Nephron progenitor cell (in vitro differentiated cells): ENCODE measurements around the gene CIBAR2.

Source experiments
- DNase-seq: peaks from one replicate; pipeline ENCODE4 v3.0.0; 2021
- H3K27ac Mint-ChIP-seq: 2 replicates; pipeline ENCODE4 v1.8.0; 2021; ENCODE audit warnings: mild to moderate bottlenecking, moderate library complexity, mixed read lengths
- H3K27me3 Mint-ChIP-seq: 2 replicates; pipeline ENCODE4 v1.8.0; 2021; ENCODE audit warnings: mild to moderate bottlenecking, low read depth, mixed read lengths; ENCODE audit not compliant: poor library complexity
- H3K36me3 Mint-ChIP-seq: 2 replicates; pipeline ENCODE4 v1.8.0; 2021; ENCODE audit warnings: low read depth, mixed read lengths
- H3K4me1 Mint-ChIP-seq: 2 replicates; pipeline ENCODE4 v1.8.0; 2021; ENCODE audit warnings: mixed read lengths
- H3K4me3 Mint-ChIP-seq: 2 replicates; pipeline ENCODE4 v1.8.0; 2021; ENCODE audit warnings: mild to moderate bottlenecking, moderate library complexity, mixed read lengths
- H3K9me3 Mint-ChIP-seq: 2 replicates; pipeline ENCODE4 v1.8.0; 2021; ENCODE audit warnings: mild to moderate bottlenecking, moderate library complexity, mixed read lengths
- TF ChIP-seq, protein P1 (sequence below): fragments of 200-600 bp; sonication (generic); IDR thresholded peaks from 2 replicates; pipeline ENCODE4 v1.5.0; 2021; ENCODE audit warnings: antibody characterized with exemption

CIBAR2 gene

DNA sequence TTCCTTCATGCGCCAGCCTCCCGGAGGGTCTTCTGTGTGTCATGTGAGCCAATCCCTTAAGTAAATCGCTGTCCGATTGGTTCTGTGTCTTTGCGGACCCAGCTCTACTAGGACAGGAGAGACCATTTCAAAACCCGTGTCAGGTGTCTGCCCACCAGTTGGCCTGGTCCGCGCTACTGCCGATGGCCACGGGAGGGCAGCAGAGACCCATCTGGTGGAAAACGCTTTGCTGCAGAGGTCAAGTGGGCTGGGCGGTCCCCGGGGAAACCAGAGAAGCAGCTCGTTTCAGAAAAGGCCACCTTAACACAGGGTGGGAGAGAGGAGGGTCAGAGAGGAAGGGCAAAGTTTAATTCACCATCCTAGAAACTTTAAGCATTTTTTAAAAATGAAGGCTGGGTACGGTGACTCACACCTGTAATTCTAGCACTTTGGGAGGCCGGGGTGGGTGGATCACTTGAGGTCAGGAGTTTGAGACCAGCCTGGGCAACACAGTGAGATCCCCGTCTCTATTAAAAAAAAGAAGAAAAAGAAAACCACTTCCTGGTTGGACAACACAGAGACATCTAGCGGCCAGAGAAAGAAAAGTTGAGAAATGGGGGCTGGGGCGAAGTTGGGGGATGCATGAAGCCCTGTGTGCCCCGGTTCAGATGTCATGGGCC is 2.8 kb upstream of the CIBAR2 start:
- DNase-seq, result peak; percentile 99
- H3K27me3 Mint-ChIP-seq, result peaks cover 30% of the 10 kb centered on the region
- H3K9me3 Mint-ChIP-seq, result no peaks in the 10 kb centered on the region
- TF ChIP-seq, protein P1, sequence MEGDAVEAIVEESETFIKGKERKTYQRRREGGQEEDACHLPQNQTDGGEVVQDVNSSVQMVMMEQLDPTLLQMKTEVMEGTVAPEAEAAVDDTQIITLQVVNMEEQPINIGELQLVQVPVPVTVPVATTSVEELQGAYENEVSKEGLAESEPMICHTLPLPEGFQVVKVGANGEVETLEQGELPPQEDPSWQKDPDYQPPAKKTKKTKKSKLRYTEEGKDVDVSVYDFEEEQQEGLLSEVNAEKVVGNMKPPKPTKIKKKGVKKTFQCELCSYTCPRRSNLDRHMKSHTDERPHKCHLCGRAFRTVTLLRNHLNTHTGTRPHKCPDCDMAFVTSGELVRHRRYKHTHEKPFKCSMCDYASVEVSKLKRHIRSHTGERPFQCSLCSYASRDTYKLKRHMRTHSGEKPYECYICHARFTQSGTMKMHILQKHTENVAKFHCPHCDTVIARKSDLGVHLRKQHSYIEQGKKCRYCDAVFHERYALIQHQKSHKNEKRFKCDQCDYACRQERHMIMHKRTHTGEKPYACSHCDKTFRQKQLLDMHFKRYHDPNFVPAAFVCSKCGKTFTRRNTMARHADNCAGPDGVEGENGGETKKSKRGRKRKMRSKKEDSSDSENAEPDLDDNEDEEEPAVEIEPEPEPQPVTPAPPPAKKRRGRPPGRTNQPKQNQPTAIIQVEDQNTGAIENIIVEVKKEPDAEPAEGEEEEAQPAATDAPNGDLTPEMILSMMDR, result peak; percentile 97
- peaks cover 44% of the 10 kb centered on the region for H3K4me1 Mint-ChIP-seq
- no peak overlapping the region for H3K27ac Mint-ChIP-seq
- no peaks in the 10 kb centered on the region for H3K36me3 Mint-ChIP-seq
- H3K4me3 Mint-ChIP-seq, result no peak overlapping the region

DNA sequence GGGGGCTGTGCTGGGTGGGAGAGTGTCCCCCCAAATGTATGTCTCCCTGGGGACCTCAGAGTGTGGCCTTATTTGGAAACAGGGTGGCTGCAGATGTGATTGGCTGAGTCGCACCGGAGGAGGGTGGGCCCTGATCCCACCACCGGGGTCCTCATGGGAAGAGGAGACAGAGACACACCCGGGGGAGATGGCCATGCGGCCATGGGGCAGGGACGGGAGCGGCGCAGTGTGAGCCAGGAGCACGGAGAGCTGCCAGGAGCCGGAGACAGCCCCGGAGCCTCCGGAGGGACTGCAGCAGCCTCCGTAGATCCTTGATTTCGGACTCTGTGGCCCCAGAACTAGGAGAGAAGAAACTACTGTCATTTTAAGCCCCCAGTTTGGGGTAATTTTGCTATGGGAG is 1.6 kb upstream of the CIBAR2 start:
- no peaks in the 10 kb centered on the region for H3K9me3 Mint-ChIP-seq

DNA sequence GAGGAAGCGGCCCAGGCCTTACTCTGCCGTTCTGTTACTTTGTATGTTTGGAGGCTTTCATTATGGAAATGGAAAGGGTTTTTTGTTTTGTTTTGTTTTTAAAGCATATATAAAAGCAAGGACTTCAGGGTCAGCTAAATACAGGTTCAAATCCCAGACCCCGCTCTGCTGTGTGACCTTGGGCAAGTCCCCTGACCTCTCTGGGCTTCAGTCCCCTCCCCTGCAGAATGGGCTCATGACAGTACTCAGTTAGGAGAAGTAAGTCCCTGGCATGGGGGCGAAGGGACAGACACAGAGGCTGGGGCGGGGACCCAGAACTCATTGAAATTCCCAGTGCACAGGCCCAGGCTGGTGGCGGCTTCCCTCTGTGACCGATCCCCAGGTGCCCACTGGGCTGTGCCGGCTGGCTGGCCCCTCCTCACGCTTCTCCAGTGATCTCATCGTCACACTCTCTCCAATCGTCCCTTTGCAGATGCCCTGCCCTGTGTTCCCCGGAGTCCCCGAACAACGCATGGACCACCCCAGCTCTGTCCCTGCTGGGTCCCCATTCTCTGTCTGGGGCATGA is 979 bp upstream of the CIBAR2 start:
- no peak for DNase-seq
- H3K4me1 Mint-ChIP-seq, result peaks cover 44% of the 10 kb centered on the region
- no peak overlapping the region for H3K4me3 Mint-ChIP-seq
- H3K36me3 Mint-ChIP-seq, result no peaks in the 10 kb centered on the region
- H3K27me3 Mint-ChIP-seq, result peaks cover 30% of the 10 kb centered on the region
- TF ChIP-seq, protein P1, result no peak
- no peak overlapping the region for H3K27ac Mint-ChIP-seq
- no peaks in the 10 kb centered on the region for H3K9me3 Mint-ChIP-seq

More for the DNA sequence above, 1.6 kb upstream of the CIBAR2 start:
- H3K27me3 Mint-ChIP-seq, result peaks cover 34% of the 10 kb centered on the region
- H3K36me3 Mint-ChIP-seq, result no peaks in the 10 kb centered on the region
- peaks cover 44% of the 10 kb centered on the region for H3K4me1 Mint-ChIP-seq
- no peak overlapping the region for H3K27ac Mint-ChIP-seq
- TF ChIP-seq, protein P1, result no peak
- no peak for DNase-seq
- no peak overlapping the region for H3K4me3 Mint-ChIP-seq

DNA sequence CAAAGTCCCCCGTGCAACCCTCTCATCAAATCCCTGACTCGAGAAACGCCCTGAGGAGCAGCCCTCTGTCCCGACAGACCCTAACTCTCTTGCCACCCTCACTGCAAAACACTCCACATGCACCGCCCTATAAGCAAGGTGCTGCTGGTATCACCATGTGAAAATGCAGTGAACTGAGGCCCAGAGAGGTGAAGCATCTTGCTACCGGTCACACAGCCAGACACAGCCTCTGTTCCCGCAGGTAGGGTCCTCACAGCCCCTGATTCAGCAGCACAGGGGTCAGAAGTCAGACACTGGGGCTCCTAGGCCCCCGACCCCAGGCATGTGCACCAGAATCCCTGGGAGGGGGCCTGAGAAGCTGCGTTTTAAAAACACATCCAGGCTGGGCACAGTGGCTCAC is 1.1 kb downstream of the CIBAR2 start:
- TF ChIP-seq, protein P1, result no peak
- Mint-ChIP-seq H3K27ac (no peak overlapping the region), H3K4me1 (peaks cover 39% of the 10 kb centered on the region), H3K36me3 (no peaks in the 10 kb centered on the region), H3K9me3 (no peaks in the 10 kb centered on the region), H3K27me3 (peaks cover 42% of the 10 kb centered on the region), H3K4me3 (no peak overlapping the region)
- no peak for DNase-seq

DNA sequence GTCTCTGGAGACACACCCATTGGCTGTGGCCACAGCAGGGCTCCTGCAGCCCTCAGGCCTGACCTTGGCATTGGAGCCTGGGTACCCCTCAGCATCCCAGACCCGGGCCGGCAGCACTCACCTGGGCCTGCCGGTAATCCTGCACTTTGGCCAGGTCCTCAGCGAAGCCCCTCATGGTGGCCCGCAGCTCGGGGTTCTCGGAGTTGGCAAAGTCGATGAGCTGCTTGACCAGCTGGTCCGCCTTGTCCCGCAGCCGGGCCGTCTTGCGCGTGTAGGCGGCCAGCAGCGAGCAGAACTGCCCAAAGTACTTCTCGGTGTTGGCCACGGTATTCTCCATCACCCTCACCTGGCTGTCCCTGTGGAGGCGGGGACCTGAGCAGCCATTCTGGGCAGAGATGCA is 2.2 kb downstream of the CIBAR2 start:
- Mint-ChIP-seq H3K27ac (no peak overlapping the region), H3K4me1 (peaks cover 37% of the 10 kb centered on the region), H3K9me3 (no peaks in the 10 kb centered on the region), H3K4me3 (no peak overlapping the region), H3K36me3 (no peaks in the 10 kb centered on the region), H3K27me3 (peaks cover 43% of the 10 kb centered on the region)
- TF ChIP-seq, protein P1, result no peak
- DNase-seq, result no peak

DNA sequence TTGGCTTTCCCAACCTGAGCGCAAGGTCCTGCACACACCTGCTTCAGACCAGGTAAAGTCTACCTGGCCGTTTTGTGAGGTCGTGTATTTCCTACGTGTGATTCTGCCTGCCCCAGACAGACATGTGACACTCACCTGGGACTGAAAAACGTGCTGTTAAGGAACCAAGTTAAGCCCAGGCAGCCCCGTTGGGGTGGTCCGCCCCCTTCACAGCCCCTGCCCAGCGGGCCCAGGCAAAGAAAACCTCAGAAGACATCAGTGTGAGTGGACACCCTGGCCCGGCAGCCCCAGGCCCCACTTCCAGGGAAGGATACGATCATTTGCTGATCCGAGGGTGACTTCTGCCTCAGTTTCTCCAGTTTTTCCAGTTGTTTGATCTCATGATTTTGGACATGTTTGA is 4.7 kb downstream of the CIBAR2 start:
- Mint-ChIP-seq H3K27me3 (peaks cover 36% of the 10 kb centered on the region), H3K36me3 (no peaks in the 10 kb centered on the region), H3K27ac (no peak overlapping the region), H3K4me3 (no peak overlapping the region), H3K4me1 (peaks cover 23% of the 10 kb centered on the region), H3K9me3 (no peaks in the 10 kb centered on the region)
- TF ChIP-seq, protein P1, result no peak
- DNase-seq, result no peak
